Neural progenitor cell (in vitro differentiated cells): ENCODE data around the gene KCTD11.

Experiments
- EZH2 ChIP-seq: fragments of 200-600 bp; sonication (generic); IDR thresholded peaks from 2 replicates; pipeline ENCODE4 v1.6.1; 2017; ENCODE audit warnings: antibody characterized with exemption, mild to moderate bottlenecking, moderate library complexity
- EZH2phosphoT487 ChIP-seq: fragments of 200-600 bp; sonication (generic); IDR thresholded peaks from 2 replicates; pipeline ENCODE4 v1.6.1; 2017; ENCODE audit warnings: antibody characterized with exemption
- TF ChIP-seq, protein P1 (sequence below): fragments of 200-600 bp; sonication (generic); IDR thresholded peaks from 2 replicates; pipeline ENCODE4 v1.5.1; 2017; ENCODE audit warnings: antibody characterized with exemption, mild to moderate bottlenecking

DNA sequence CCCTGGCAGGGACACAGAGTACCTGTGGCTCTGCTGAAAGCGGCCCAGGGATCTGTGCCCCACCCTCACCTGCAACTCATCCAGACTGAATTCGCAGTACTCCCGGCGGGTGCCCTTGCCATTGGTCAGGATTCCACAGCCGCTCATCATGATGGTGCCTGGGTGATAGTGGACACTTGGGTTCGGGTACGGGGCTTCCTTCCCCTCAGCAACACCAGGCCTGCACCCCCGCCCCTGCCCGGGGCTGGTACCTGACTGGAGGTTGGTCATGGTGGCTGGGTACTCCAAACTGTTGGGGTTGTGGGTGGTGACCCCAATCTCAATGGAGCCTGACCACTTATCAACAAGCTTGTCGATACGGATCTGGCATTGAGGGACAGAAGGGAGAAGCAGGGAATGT lies 25.8 kb upstream of the KCTD11 start:
- TF ChIP-seq, protein P1, sequence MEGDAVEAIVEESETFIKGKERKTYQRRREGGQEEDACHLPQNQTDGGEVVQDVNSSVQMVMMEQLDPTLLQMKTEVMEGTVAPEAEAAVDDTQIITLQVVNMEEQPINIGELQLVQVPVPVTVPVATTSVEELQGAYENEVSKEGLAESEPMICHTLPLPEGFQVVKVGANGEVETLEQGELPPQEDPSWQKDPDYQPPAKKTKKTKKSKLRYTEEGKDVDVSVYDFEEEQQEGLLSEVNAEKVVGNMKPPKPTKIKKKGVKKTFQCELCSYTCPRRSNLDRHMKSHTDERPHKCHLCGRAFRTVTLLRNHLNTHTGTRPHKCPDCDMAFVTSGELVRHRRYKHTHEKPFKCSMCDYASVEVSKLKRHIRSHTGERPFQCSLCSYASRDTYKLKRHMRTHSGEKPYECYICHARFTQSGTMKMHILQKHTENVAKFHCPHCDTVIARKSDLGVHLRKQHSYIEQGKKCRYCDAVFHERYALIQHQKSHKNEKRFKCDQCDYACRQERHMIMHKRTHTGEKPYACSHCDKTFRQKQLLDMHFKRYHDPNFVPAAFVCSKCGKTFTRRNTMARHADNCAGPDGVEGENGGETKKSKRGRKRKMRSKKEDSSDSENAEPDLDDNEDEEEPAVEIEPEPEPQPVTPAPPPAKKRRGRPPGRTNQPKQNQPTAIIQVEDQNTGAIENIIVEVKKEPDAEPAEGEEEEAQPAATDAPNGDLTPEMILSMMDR = no peak
- TF ChIP-seq EZH2phosphoT487 (no peak), EZH2 (no peak)
